GM12892 (cell line): ENCODE results near the gene TRAF6. TPM values are rescaled to one million over a fixed set of nuclear protein-coding genes. Genes with fewer than 3 reads are reported as not detected.
"Not testable (repeated sequence)": the region's sequence is repeated elsewhere in the genome, so short reads cannot be mapped to it uniquely, and the experiment has no call there.

Experiments
- DNase-seq: peaks from one replicate; pipeline ENCODE4 v3.0.0; 2011; ENCODE audit not compliant: insufficient read length
- FAIRE-seq: peaks from 2 replicates; lab custom pipeline; 2011; peaks lifted over from hg19 to GRCh38; lab: Jason Lieb, UNC
- POLR2A ChIP-seq: IDR thresholded peaks from 2 replicates; pipeline ENCODE4 v1.6.1; 2011; ENCODE audit warnings: low read depth, low read length, control low read depth
- POLR2AphosphoS5 ChIP-seq: IDR thresholded peaks from 2 replicates; pipeline ENCODE4 v1.6.1; 2011; ENCODE audit warnings: low read depth, low read length, control low read depth
- TAF1 ChIP-seq: IDR thresholded peaks from 2 replicates; pipeline ENCODE4 v1.6.1; 2011; ENCODE audit warnings: low read depth, mild to moderate bottlenecking, control low read depth, low read length, borderline replicate concordance
- polyA plus RNA-seq: library from polyadenylated mRNA; unstranded; fragments of >200 nt; gene quantifications from one replicate; pipeline ENCODE4 v1.2.1, GENCODE V29; 2012; ENCODE audit warnings: missing spikeins, inconsistent platforms; ENCODE audit not compliant: missing spikeins

Gene TRAF6, protein sequence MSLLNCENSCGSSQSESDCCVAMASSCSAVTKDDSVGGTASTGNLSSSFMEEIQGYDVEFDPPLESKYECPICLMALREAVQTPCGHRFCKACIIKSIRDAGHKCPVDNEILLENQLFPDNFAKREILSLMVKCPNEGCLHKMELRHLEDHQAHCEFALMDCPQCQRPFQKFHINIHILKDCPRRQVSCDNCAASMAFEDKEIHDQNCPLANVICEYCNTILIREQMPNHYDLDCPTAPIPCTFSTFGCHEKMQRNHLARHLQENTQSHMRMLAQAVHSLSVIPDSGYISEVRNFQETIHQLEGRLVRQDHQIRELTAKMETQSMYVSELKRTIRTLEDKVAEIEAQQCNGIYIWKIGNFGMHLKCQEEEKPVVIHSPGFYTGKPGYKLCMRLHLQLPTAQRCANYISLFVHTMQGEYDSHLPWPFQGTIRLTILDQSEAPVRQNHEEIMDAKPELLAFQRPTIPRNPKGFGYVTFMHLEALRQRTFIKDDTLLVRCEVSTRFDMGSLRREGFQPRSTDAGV
- 4.2 TPM for polyA plus RNA-seq

- peak; percentile 61 for TF ChIP-seq TAF1
- TF ChIP-seq POLR2A: peak; percentile 96
- peak; percentile 94 for TF ChIP-seq POLR2AphosphoS5
- peak; percentile 80 for DNase-seq
- peak; percentile 96 for FAIRE-seq
Observed at GRCh38 chr11:36509694-36510593, at the start of gene TRAF6. TSS of gene TRAF6 (minus strand) at chr11:36510272. CDS start at chr11:36501515, 8,757 bp downstream.

GRCh38 chr11:36558571-36559413, 48.7 kb upstream of the TRAF6 start:
- peak; percentile 50 for FAIRE-seq
- no peak for TF ChIP-seq POLR2A
- TF ChIP-seq POLR2AphosphoS5: no peak
- no peak for TF ChIP-seq TAF1

GRCh38 chr11:36557991-36558390, 47.9 kb upstream of the TRAF6 start:
- peak; percentile 62 for FAIRE-seq
- TF ChIP-seq TAF1 (no peak), POLR2AphosphoS5 (no peak), POLR2A (no peak)
- no peak for DNase-seq

More at GRCh38 chr11:36558571-36559413, 48.7 kb upstream of the TRAF6 start:
- DNase-seq: peak; percentile 6

- not testable (repeated sequence) for DNase-seq
Observed at GRCh38 chr11:36557390-36557789, 47.3 kb upstream of the TRAF6 start.

DNA sequence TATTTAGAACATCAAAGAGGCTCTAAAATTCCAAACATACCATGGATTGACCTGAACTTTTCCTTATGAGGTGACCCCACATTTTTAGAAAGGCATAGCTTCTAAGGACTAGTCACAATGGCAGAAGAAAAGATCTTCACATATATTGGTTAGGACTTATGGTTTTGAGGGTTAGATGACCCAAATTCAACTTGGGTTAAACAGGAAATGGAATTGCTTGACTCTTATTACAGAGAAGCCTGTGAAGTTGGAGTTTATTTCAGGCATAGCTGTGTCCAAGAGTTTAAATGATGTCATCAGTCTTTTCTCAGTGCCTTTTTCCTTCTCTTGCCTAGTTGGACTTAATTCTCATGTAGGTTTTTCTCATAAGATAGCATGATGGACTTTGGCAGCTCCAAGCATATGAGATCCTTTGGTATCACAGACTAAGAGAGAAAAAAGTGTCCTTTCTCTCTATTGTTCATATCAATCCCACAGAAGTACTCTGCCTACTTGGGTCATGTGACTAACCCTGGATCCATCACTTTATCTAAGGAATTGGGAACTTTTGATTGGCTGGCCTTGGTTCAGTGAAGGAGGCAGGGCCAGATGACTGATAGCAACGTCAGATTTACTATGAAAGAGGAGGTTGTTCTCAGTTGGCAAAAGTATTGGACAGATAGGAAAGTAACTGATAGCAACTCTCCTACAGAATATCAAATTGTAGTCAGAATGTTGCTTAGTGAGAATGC, 40.5 kb upstream of the TRAF6 start:
- DNase-seq: no peak
- no peak for FAIRE-seq
- TF ChIP-seq POLR2A: no peak
- TF ChIP-seq TAF1: no peak
- no peak for TF ChIP-seq POLR2AphosphoS5

More at GRCh38 chr11:36557390-36557789, 47.3 kb upstream of the TRAF6 start:
- not testable (repeated sequence) for FAIRE-seq

GRCh38 chr11:36540998-36541397, 30.9 kb upstream of the TRAF6 start:
- DNase-seq (peak; percentile 12), FAIRE-seq (peak; percentile 98)
- TF ChIP-seq TAF1 (no peak), POLR2AphosphoS5 (no peak), POLR2A (no peak)

DNA sequence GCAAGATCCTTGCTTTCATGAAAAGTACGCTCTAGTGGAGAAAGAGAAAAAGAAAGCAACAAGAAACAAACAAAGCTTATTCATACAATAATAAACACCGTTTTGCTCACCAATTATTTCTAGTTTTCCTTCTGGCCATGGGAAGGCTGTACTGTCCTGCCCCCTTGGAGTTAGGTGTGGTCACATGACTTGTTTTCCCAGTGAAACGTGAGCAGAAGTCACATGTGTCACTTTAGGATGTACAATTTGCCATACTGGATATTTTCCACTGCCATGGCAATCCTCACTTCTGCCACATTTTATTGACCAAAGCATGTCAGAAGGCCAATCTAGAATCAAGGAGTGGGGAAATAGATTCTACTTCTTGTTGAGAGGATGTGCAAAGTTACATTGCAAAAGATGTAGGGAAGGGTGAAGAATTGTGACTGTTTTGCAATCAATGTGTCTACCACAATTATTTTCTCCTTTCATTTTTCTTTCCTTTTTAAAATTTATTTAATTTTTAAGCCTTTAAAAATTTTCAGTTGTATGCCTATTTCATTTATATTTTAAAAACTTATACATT, 24.3 kb upstream of the TRAF6 start:
- no peak for FAIRE-seq
- TF ChIP-seq TAF1: no peak
- TF ChIP-seq POLR2A: no peak

GRCh38 chr11:36532941-36533601, 23.0 kb upstream of the TRAF6 start:
- DNase-seq: no peak
- peak; percentile 9 for FAIRE-seq
- TF ChIP-seq TAF1 (no peak), POLR2A (no peak), POLR2AphosphoS5 (no peak)

More for the DNA sequence above, 24.3 kb upstream of the TRAF6 start:
- no peak for DNase-seq

- FAIRE-seq (no peak), DNase-seq (no peak)
- no peak for TF ChIP-seq POLR2A
- no peak for TF ChIP-seq POLR2AphosphoS5
- no peak for TF ChIP-seq TAF1
Observed at GRCh38 chr11:36530840-36531239, 20.8 kb upstream of the TRAF6 start.
